Fibroblast of lung (primary cell): Measurements from ENCODE around the gene ST8SIA4.

Experiments
- CTCF ChIP-seq, 2 donors: IDR thresholded peaks in 1 of 2; conservative IDR thresholded peaks in 1 of 2; 1 replicate in 1 of 2; 2 replicates in 1 of 2; pipeline ENCODE4 v1.5.1; 2011 to 2012; ENCODE audit warnings: low read length in 2 of 2, control low read depth in 1 of 2, inconsistent platforms in 1 of 2, low read depth in 1 of 2, mild to moderate bottlenecking in 1 of 2
- EZH2 ChIP-seq: IDR thresholded peaks from 2 replicates; pipeline ENCODE4 v1.5.1; 2012; ENCODE audit warnings: low read length, control low read depth, mild to moderate bottlenecking; ENCODE audit errors: missing control alignments

- TF ChIP-seq CTCF (conservative IDR thresholded peaks at IDR 0.05 in 1 of 2, IDR thresholded peaks at IDR 0.05 in 1 of 2; ENCODE audit: low read depth in 1 of 2, low read length in 2 of 2), result no peak
- no peak for TF ChIP-seq EZH2
Measured at GRCh38 chr5:100903039-100903887, at the start of gene ST8SIA4.
